Panc1 (cell line): Measurements from ENCODE around the gene FAM76A. TPM values are rescaled to one million over a fixed set of nuclear protein-coding genes. Genes with fewer than 3 reads are reported as not detected.

Experiments
- ATAC-seq: fragments of 200-7000 bp; cut with Tn5 transposase; 2 replicates; pipeline ENCODE4 v1.9.1; 2020; ENCODE audit warnings: mild to moderate bottlenecking, moderate library complexity
- BruUV-seq: library from RNA; stranded (reverse); fragments of 400-500 nt; replicated peaks from 2 replicates; lab custom pipeline; 2021; lab: Mats Ljungman, UMichigan
- CTCF ChIA-PET: fragments of 300-600 bp; sonication (Branson Sonifier 250); formaldehyde crosslinking; loops from one replicate; lab custom pipeline; 2022; ENCODE audit warnings: antibody characterized with exemption; lab: Charles Lee
- POLR2A ChIA-PET: fragments of 300-600 bp; sonication (Branson Sonifier 250); formaldehyde crosslinking; loops from one replicate; lab custom pipeline; 2022; ENCODE audit warnings: antibody characterized with exemption; lab: Charles Lee
- DNase-seq: peaks from one replicate; pipeline ENCODE4 v3.0.0-alpha.2; 2010; ENCODE audit warnings: low read depth, low spot score
- H3K27ac ChIP-seq: 2 replicates; pipeline ENCODE4 v1.5.1; 2011; ENCODE audit warnings: mild to moderate bottlenecking, low read length, inconsistent platforms
- H3K27me3 ChIP-seq: fragments of 200-500 bp; sonication (Bioruptor generic); 2 replicates; pipeline ENCODE4 v1.6.0; 2014; ENCODE audit warnings: low read length, inconsistent platforms; ENCODE audit not compliant: control insufficient read depth, insufficient read depth
- H3K36me3 ChIP-seq: fragments of 200-500 bp; sonication (Bioruptor generic); 2 replicates; pipeline ENCODE4 v1.5.1; 2014; ENCODE audit warnings: inconsistent platforms, mild to moderate bottlenecking, low read length, moderate library complexity; ENCODE audit not compliant: control insufficient read depth, insufficient read depth
- H3K4me1 ChIP-seq: 2 replicates; pipeline ENCODE4 v1.5.1; 2011; ENCODE audit warnings: inconsistent platforms, mild to moderate bottlenecking, low read length, moderate library complexity; ENCODE audit not compliant: control insufficient read depth, insufficient read depth
- H3K4me3 ChIP-seq, 2 experiments: 2 replicates each; pipeline ENCODE4 v1.5.1; 2011 to 2012; ENCODE audit warnings: low read depth in 2 of 2, low read length in 2 of 2, mild to moderate bottlenecking in 2 of 2, inconsistent platforms in 1 of 2, moderate library complexity in 1 of 2
- H3K9me3 ChIP-seq: fragments of 200-500 bp; sonication (Bioruptor generic); 2 replicates; pipeline ENCODE4 v1.5.1; 2014; ENCODE audit warnings: low read depth, mild to moderate bottlenecking, inconsistent platforms, low read length, moderate library complexity; ENCODE audit not compliant: control insufficient read depth, insufficient read depth
- CTCF ChIP-seq: fragments of 450-650 bp; IDR thresholded peaks from 2 replicates; pipeline ENCODE4 v1.5.1; 2017; ENCODE audit warnings: mild to moderate bottlenecking
- POLR2AphosphoS5 ChIP-seq: IDR thresholded peaks from 2 replicates; pipeline ENCODE4 v1.6.1; 2012; ENCODE audit warnings: mild to moderate bottlenecking, low read depth, low read length, moderate library complexity
- SIN3A ChIP-seq: IDR thresholded peaks from 2 replicates; pipeline ENCODE4 v1.6.1; 2012; ENCODE audit warnings: low read depth, mild to moderate bottlenecking, low read length, moderate library complexity, borderline replicate concordance; ENCODE audit not compliant: insufficient read depth
- TCF7L2 ChIP-seq: IDR thresholded peaks from 2 replicates; pipeline ENCODE4 v1.6.1; 2011; ENCODE audit warnings: mild to moderate bottlenecking, low read depth, low read length, inconsistent platforms
- in situ Hi-C: cut with HindIII; loops from 2 replicates; pipeline ENCODE4 v1.10.0; 2016; ENCODE audit warnings: low sequenced_read_pairs, low pct_unique_long_range_greater_than_20kb
- intact Hi-C: fragments of 100-400 bp; cut with micrococcal nuclease; formaldehyde crosslinking; loops from one replicate; pipeline ENCODE4 v1.10.0; 2022; ENCODE audit not compliant: unreplicated experiment
- total RNA-seq: library from RNA; stranded (reverse); gene quantifications from one replicate; pipeline ENCODE4 v1.2.1, GENCODE V29; 2021; ENCODE audit not compliant: unreplicated experiment
- TF ChIP-seq, protein P1 (sequence below), 2 experiments: IDR thresholded peaks; 2 replicates each; pipeline ENCODE4 v1.6.1; 2011 to 2012; ENCODE audit warnings: low read depth in 2 of 2, control low read depth in 1 of 2, low read length in 1 of 2, mild to moderate bottlenecking in 1 of 2, moderate library complexity in 1 of 2; ENCODE audit not compliant: insufficient read depth in 1 of 2

The FAM76A gene
- total RNA-seq, 1 experiment from 2014 or later = 15.4 TPM

DNA sequence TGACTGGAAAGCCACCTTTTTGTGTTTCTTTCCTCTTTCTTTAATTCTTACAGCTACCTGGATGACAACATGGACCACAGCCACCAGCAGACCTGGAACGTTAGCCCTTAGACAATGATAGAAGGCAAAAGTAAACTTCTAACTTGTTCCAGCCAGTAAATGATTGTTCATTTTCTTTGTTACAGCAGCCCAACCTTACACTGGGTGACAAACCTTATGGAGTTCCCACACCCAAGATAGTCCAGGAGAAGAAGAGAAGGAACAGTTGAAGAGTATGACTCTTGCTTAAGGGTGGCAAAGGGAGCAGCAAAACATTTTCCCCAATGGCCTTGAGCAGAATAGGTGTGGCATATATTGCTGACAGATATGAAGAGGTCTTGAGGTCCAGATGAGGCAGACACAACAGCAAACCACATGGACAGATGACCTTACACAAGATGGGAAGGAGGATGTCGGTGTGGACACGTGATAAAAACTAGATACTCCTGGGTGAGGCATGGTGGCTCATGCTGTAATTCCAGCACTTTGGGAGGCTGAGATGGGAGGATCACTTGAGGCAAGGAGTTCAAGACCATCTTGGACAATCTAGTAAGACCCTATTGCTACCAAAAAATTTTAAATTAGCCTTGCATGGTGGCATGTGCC lies 11.8 kb upstream of the FAM76A start:
- no peaks in the 10 kb centered on the region for H3K4me1 ChIP-seq
- H3K36me3 ChIP-seq = no peaks in the 10 kb centered on the region
- H3K27ac ChIP-seq = no peak overlapping the region
- CTCF ChIA-PET = no interaction called here
- H3K9me3 ChIP-seq = no peaks in the 10 kb centered on the region
- no TSS peak for BruUV-seq
- in situ Hi-C loops (no loop called here), intact Hi-C loops (no loop called here)
- H3K4me3 ChIP-seq = no peak overlapping the region
- TF ChIP-seq CTCF (no peak), SIN3A (no peak), POLR2AphosphoS5 (no peak), TCF7L2 (no peak)
- TF ChIP-seq, protein P1, sequence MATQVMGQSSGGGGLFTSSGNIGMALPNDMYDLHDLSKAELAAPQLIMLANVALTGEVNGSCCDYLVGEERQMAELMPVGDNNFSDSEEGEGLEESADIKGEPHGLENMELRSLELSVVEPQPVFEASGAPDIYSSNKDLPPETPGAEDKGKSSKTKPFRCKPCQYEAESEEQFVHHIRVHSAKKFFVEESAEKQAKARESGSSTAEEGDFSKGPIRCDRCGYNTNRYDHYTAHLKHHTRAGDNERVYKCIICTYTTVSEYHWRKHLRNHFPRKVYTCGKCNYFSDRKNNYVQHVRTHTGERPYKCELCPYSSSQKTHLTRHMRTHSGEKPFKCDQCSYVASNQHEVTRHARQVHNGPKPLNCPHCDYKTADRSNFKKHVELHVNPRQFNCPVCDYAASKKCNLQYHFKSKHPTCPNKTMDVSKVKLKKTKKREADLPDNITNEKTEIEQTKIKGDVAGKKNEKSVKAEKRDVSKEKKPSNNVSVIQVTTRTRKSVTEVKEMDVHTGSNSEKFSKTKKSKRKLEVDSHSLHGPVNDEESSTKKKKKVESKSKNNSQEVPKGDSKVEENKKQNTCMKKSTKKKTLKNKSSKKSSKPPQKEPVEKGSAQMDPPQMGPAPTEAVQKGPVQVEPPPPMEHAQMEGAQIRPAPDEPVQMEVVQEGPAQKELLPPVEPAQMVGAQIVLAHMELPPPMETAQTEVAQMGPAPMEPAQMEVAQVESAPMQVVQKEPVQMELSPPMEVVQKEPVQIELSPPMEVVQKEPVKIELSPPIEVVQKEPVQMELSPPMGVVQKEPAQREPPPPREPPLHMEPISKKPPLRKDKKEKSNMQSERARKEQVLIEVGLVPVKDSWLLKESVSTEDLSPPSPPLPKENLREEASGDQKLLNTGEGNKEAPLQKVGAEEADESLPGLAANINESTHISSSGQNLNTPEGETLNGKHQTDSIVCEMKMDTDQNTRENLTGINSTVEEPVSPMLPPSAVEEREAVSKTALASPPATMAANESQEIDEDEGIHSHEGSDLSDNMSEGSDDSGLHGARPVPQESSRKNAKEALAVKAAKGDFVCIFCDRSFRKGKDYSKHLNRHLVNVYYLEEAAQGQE (IDR thresholded peaks at IDR 0.05; ENCODE audit: insufficient read depth in 1 of 2, low read depth in 2 of 2, low read length in 1 of 2) = no peak
- ATAC-seq = no peak
- peaks cover 3% of the 10 kb centered on the region; the same call in 1 of the 2 replicates for H3K27me3 ChIP-seq
- POLR2A ChIA-PET = no interaction called here
- DNase-seq = no peak

DNA sequence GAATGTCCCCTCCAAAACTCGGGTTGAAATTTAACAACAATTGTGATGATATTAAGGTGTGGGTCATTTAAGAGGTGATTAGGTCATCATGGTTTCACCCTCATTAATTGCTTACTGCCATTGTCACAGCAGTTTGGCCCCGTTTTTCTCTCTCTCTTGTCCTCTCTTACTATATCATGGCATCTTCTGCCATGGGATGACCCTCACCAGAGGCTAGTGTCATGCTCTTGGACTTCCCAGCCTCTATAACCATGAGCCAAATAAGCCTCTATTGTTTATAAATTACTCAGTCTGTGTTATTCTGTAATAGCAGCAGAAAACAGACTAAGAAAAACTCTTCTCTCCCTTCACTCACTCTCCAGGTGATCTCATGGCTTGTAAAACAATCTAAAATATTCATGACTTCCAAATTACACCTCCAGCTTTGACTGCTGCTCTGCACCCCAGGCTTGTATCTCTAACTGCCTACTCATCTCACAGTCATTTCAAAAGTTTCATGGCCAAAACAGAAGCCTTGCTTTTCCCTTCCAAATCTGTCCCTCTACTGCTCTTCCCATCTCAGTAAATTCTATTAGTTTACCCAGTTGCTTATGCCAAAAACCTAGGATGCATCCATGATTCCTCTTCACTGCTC lies 9.4 kb upstream of the FAM76A start:
- TF ChIP-seq POLR2AphosphoS5 = no peak
- TF ChIP-seq CTCF = no peak
- TF ChIP-seq SIN3A = no peak
- TF ChIP-seq, protein P1 (IDR thresholded peaks at IDR 0.05; ENCODE audit: insufficient read depth in 1 of 2, low read depth in 2 of 2, low read length in 1 of 2) = no peak
- no peak for TF ChIP-seq TCF7L2
- POLR2A ChIA-PET = no interaction called here
- BruUV-seq = no TSS peak
- Histone ChIP-seq H3K9me3 (no peaks in the 10 kb centered on the region), H3K27ac (no peak overlapping the region), H3K27me3 (peaks cover 3% of the 10 kb centered on the region; the same call in 1 of the 2 replicates), H3K36me3 (no peaks in the 10 kb centered on the region), H3K4me3 (no peak overlapping the region), H3K4me1 (no peaks in the 10 kb centered on the region)
- CTCF ChIA-PET = no interaction called here
- no peak for DNase-seq
- intact Hi-C loops (no loop called here), in situ Hi-C loops (no loop called here)
- ATAC-seq = no peak
